HepG2 (cell line): ENCODE results near the gene DNMBP. TPM values are rescaled to one million over a fixed set of nuclear protein-coding genes. Genes with fewer than 3 reads are reported as not detected.

Source experiments
- ATAC-seq: fragments of 200-7000 bp; cut with Tn5 transposase; 3 replicates; pipeline ENCODE4 v1.9.1; 2020; ENCODE audit warnings: mild to moderate bottlenecking, moderate library complexity
- BruUV-seq: library from RNA; stranded (reverse); fragments of 400-500 nt; replicated peaks from 2 replicates; lab custom pipeline; 2021; lab: Mats Ljungman, UMichigan
- CTCF ChIA-PET: fragments of 300-600 bp; formaldehyde crosslinking; extraction: SDS; loops from one replicate; lab custom pipeline; 2021; ENCODE audit warnings: low total read pairs, inconsistent platforms, low intra/inter-chr PET ratio; lab: Yijun Ruan, JAX
- POLR2A ChIA-PET: fragments of 350-600 bp; sonication (Branson Sonifier 250); formaldehyde crosslinking; loops from one replicate; lab custom pipeline; 2020; ENCODE audit warnings: antibody characterized with exemption, inconsistent platforms; lab: Yijun Ruan, JAX
- DNase-seq: peaks from one replicate; pipeline ENCODE4 v3.0.0-alpha.2; 2015; ENCODE audit warnings: low spot score
- FAIRE-seq: peaks from 3 replicates; lab custom pipeline; 2011; peaks lifted over from hg19 to GRCh38; lab: Jason Lieb, UNC
- H2AFZ ChIP-seq: one replicate; pipeline ENCODE4 v1.6.1; 2011; ENCODE audit warnings: low read length, inconsistent platforms
- H3K27ac ChIP-seq: fragments of 300-600 bp; 3 replicates; pipeline ENCODE4 v1.8.0; 2011; ENCODE audit warnings: mixed run types, mild to moderate bottlenecking, mixed read lengths, low read length, inconsistent platforms; ENCODE audit not compliant: insufficient read depth; ENCODE audit errors: extremely low read length
- H3K27me3 ChIP-seq, 2 experiments: fragments of 200-600 bp in 1 of 2; 2 replicates in 1 of 2; 3 replicates in 1 of 2; pipeline versions ENCODE4 v1.6.0 to v1.8.0; 2011; ENCODE audit warnings: low read length in 2 of 2, mild to moderate bottlenecking in 2 of 2, moderate library complexity in 2 of 2, inconsistent platforms in 1 of 2; ENCODE audit not compliant: insufficient read depth in 2 of 2, control insufficient read depth in 1 of 2
- H3K36me3 ChIP-seq, 2 experiments: fragments of 200-600 bp in 1 of 2; replicated peaks in 1 of 2; 2 replicates in 1 of 2; 3 replicates in 1 of 2; pipeline versions ENCODE4 v1.5.1 to v1.8.0; 2011; ENCODE audit warnings: low read length in 2 of 2, inconsistent platforms in 1 of 2; ENCODE audit not compliant: insufficient read depth in 2 of 2, control insufficient read depth in 1 of 2
- H3K4me1 ChIP-seq: 2 replicates; pipeline ENCODE4 v1.5.1; 2012; ENCODE audit warnings: low read length, inconsistent platforms; ENCODE audit not compliant: insufficient read depth
- H3K4me2 ChIP-seq: 2 replicates; pipeline ENCODE4 v1.6.0; 2011; ENCODE audit warnings: low read depth, low read length, inconsistent platforms
- H3K4me3 ChIP-seq, 3 experiments: fragments of 200-600 bp in 1 of 3; sonication (generic), shearing (Covaris generic) in 1 of 3; replicated peaks in 1 of 3; 2 replicates each; pipeline ENCODE4 v1.5.1; 2011 to 2016; ENCODE audit warnings: low read length in 3 of 3, inconsistent platforms in 2 of 3, low read depth in 2 of 3, mild to moderate bottlenecking in 2 of 3, control low read depth in 1 of 3, mixed read lengths in 1 of 3; ENCODE audit not compliant: insufficient read depth in 1 of 3
- H3K79me2 ChIP-seq: one replicate; pipeline ENCODE4 v1.6.1; 2011; ENCODE audit warnings: low read length, inconsistent platforms; ENCODE audit not compliant: insufficient read depth
- H3K9ac ChIP-seq: 2 replicates; pipeline ENCODE4 v1.6.0; 2011; ENCODE audit warnings: mild to moderate bottlenecking, low read depth, low read length, inconsistent platforms; ENCODE audit not compliant: insufficient read depth
- H3K9me3 ChIP-seq: 2 replicates; pipeline ENCODE4 v1.5.1; 2012; ENCODE audit warnings: mild to moderate bottlenecking, low read length
- H4K20me1 ChIP-seq: 2 replicates; pipeline ENCODE4 v1.6.0; 2011; ENCODE audit warnings: inconsistent platforms, mild to moderate bottlenecking, low read length, moderate library complexity; ENCODE audit not compliant: insufficient read depth
- FOSL1 ChIP-seq: sonication (generic); formaldehyde crosslinking; IDR thresholded peaks from 2 replicates; pipeline ENCODE4 v1.9.0; 2021; ENCODE audit warnings: missing genetic modification reagents, borderline replicate concordance
- HMG20A ChIP-seq: IDR thresholded peaks from 2 replicates; pipeline ENCODE4 v1.6.1; 2016; ENCODE audit warnings: borderline replicate concordance
- HMGA1 ChIP-seq: sonication (generic); formaldehyde crosslinking; conservative IDR thresholded peaks from 2 replicates; pipeline ENCODE4 v1.4.0; 2020; ENCODE audit warnings: missing genetic modification reagents
- HOXA3 ChIP-seq: sonication (generic); formaldehyde crosslinking; IDR thresholded peaks from 2 replicates; pipeline ENCODE4 v1.5.0; 2020; ENCODE audit warnings: missing genetic modification reagents
- KDM2A ChIP-seq: sonication (generic); formaldehyde crosslinking; IDR thresholded peaks from 2 replicates; pipeline ENCODE4 v1.4.0; 2020; ENCODE audit warnings: low read depth, missing genetic modification reagents, borderline replicate concordance
- MAFK ChIP-seq, 2 experiments: IDR thresholded peaks in 1 of 2; conservative IDR thresholded peaks in 1 of 2; 2 replicates each; pipeline ENCODE4 v1.6.1; 2011; ENCODE audit warnings: improper control_type of control experiment in 2 of 2, low read length in 2 of 2
- SNRNP70 ChIP-seq: fragments of 200-400 bp; formaldehyde crosslinking; IDR thresholded peaks from 2 replicates; pipeline ENCODE4 v1.6.1; 2017; ENCODE audit warnings: mild to moderate bottlenecking, low read depth, low read length, moderate library complexity
- TMF1 ChIP-seq: sonication (generic); formaldehyde crosslinking; IDR thresholded peaks from 2 replicates; pipeline ENCODE4 v1.8.1; 2022; ENCODE audit warnings: low read depth, missing genetic modification reagents
- ZBTB3 ChIP-seq: sonication (generic); formaldehyde crosslinking; IDR thresholded peaks from 2 replicates; pipeline ENCODE4 v1.4.0; 2020; ENCODE audit warnings: low read depth, mild to moderate bottlenecking, moderate library complexity, missing genetic modification reagents, borderline replicate concordance
- ZNF282 ChIP-seq: fragments of 450-650 bp; IDR thresholded peaks from 2 replicates; pipeline ENCODE4 v1.6.1; 2018; ENCODE audit not compliant: partially characterized antibody
- ZSCAN25 ChIP-seq: sonication (generic); formaldehyde crosslinking; IDR thresholded peaks from 2 replicates; pipeline ENCODE4 v1.8.0; 2022; ENCODE audit warnings: mild to moderate bottlenecking, missing genetic modification reagents
- WGBS: methylation state at CpG from one replicate; pipeline ENCODE4 v1.1.6; 2017; ENCODE audit warnings: low lambda C conversion rate; 5-methylcytosine and 5-hydroxymethylcytosine counted together
- in situ Hi-C: cut with HindIII; loops from 2 replicates; pipeline ENCODE4 v1.10.0; 2017; ENCODE audit warnings: low pct_unique_long_range_greater_than_20kb; ENCODE audit not compliant: extremely low pct_ligation_motif_present
- intact Hi-C: fragments of 100-400 bp; cut with micrococcal nuclease; formaldehyde crosslinking; loops from one replicate; pipeline ENCODE4 v1.10.0; 2022; ENCODE audit not compliant: unreplicated experiment
- polyA plus RNA-seq, 8 experiments: library from polyadenylated mRNA; depleted of rRNA in 3 of 8; stranded (reverse) in 7 of 8; unstranded in 1 of 8; fragments of >200 nt; fragmentation: Illumina TruSeq in 4 of 8; extraction: Trizol in 4 of 8; gene quantifications; 2 replicates each; pipeline versions ENCODE4 v1.2.1 to v1.2.3, GENCODE V29; 2011 to 2016; ENCODE audit warnings: low read depth in 4 of 8, missing spikeins in 1 of 8, mixed read lengths in 1 of 8; ENCODE audit not compliant: insufficient read depth in 1 of 8
- total RNA-seq, 5 experiments: library from RNA; depleted of rRNA; stranded (reverse); fragments of >200 nt; fragmentation: Illumina TruSeq; extraction: Trizol; gene quantifications; 2 replicates each; pipeline ENCODE4 v1.2.3, GENCODE V29; 2016; ENCODE audit warnings: low read depth in 1 of 5
- TF ChIP-seq, protein P1 (sequence below): sonication (generic); formaldehyde crosslinking; IDR thresholded peaks from 2 replicates; pipeline ENCODE4 v1.4.0; 2020; ENCODE audit warnings: mild to moderate bottlenecking, missing genetic modification reagents
- TF ChIP-seq, protein P2 (sequence below): sonication (generic); formaldehyde crosslinking; IDR thresholded peaks from 2 replicates; pipeline ENCODE4 v1.5.0; 2020; ENCODE audit warnings: mild to moderate bottlenecking, missing genetic modification reagents, borderline replicate concordance
- TF ChIP-seq, protein P3 (sequence below): sonication (generic); formaldehyde crosslinking; IDR thresholded peaks from 2 replicates; pipeline ENCODE4 v1.4.0; 2020; ENCODE audit warnings: missing genetic modification reagents, mild to moderate bottlenecking, borderline replicate concordance

DNMBP gene
- total and polyA plus RNA-seq, 2 of the 13 experiments (the other 11 are each of a cell fraction or from before 2014, with no cell fraction given) = 3.6 to 6.3 TPM

DNA sequence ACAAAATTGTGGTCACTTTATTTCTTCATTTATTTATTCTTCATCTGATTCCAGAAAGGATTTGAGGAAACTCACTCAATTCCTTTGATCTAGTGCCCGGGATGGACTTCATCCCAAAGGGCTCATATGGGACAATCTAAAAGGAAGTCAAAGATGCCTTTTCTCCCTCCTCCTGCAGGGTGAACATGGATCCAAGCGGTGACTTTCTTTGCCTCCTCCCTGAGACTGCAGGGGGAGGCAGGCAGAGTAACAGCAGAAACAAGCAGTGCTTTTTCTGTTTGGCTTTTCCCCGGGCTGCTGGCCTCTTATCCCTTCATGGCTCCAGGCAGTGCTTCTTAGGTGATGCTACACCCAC is 10.0 kb upstream of the DNMBP start:
- FAIRE-seq = no peak
- in situ Hi-C loops = no loop called here

More for the DNA sequence above, 10.0 kb upstream of the DNMBP start:
- no peak overlapping the region for H2AFZ ChIP-seq
- H3K79me2 ChIP-seq = no peaks in the 10 kb centered on the region
- no peaks in the 10 kb centered on the region for H3K9me3 ChIP-seq
- H3K4me1 ChIP-seq = peaks cover 61% of the 10 kb centered on the region
- POLR2A ChIA-PET = interaction anchor here (1.2 kb wide), 1 partner anchor 19 kb away, joined by 4 read pairs; no protein-coding TSS in a partner anchor
- H3K27me3 ChIP-seq = no peaks in the 10 kb centered on the region
- peak; percentile 62 for ATAC-seq
- CTCF ChIA-PET = interaction anchor here (1.4 kb wide), 2 partner anchors 10 to 26 kb away, joined by 3 to 5 read pairs; partner anchors contain the start of gene DNMBP
- H3K9ac ChIP-seq = no peak overlapping the region
- H4K20me1 ChIP-seq = no peaks in the 10 kb centered on the region
- intact Hi-C loops = loop anchor here (5.0 kb wide), 1 partner anchor 83 kb away; no protein-coding TSS in a partner anchor
- no peaks in the 10 kb centered on the region for H3K36me3 ChIP-seq
- BruUV-seq = no TSS peak
- H3K4me3 ChIP-seq = peak overlapping the region in 2 of 3 experiments; percentile 8 to 41; a peak in 2 of 6 replicates
- WGBS = 2% methylated on average over 3 of the region's 3 CpGs
- TF ChIP-seq SNRNP70 (no peak), HMGA1 (CRISPR knock-in tag) (no peak), ZNF282 (no peak), KDM2A (CRISPR knock-in tag) (0 out of 2 replicates have a peak, but pooled peaks have one; percentile 25), MAFK (conservative IDR thresholded peaks at IDR 0.05 in 1 of 2, IDR thresholded peaks at IDR 0.05 in 1 of 2; ENCODE audit: low read length in 2 of 2) (no peak), ZBTB3 (CRISPR knock-in tag) (no peak), HMG20A (0 out of 2 replicates have a peak, but pooled peaks have one; percentile 10), FOSL1 (CRISPR knock-in tag) (no peak), ZSCAN25 (peak; percentile 93; the same call in 1 of the 2 replicates), TMF1 (CRISPR knock-in tag) (no peak), HOXA3 (CRISPR knock-in tag) (0 out of 2 replicates have a peak, but pooled peaks have one; percentile 6)
- TF ChIP-seq, protein P1, sequence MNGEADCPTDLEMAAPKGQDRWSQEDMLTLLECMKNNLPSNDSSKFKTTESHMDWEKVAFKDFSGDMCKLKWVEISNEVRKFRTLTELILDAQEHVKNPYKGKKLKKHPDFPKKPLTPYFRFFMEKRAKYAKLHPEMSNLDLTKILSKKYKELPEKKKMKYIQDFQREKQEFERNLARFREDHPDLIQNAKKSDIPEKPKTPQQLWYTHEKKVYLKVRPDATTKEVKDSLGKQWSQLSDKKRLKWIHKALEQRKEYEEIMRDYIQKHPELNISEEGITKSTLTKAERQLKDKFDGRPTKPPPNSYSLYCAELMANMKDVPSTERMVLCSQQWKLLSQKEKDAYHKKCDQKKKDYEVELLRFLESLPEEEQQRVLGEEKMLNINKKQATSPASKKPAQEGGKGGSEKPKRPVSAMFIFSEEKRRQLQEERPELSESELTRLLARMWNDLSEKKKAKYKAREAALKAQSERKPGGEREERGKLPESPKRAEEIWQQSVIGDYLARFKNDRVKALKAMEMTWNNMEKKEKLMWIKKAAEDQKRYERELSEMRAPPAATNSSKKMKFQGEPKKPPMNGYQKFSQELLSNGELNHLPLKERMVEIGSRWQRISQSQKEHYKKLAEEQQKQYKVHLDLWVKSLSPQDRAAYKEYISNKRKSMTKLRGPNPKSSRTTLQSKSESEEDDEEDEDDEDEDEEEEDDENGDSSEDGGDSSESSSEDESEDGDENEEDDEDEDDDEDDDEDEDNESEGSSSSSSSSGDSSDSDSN (CRISPR knock-in tag) = 0 out of 2 replicates have a peak, but pooled peaks have one; percentile 34
- TF ChIP-seq, protein P2, sequence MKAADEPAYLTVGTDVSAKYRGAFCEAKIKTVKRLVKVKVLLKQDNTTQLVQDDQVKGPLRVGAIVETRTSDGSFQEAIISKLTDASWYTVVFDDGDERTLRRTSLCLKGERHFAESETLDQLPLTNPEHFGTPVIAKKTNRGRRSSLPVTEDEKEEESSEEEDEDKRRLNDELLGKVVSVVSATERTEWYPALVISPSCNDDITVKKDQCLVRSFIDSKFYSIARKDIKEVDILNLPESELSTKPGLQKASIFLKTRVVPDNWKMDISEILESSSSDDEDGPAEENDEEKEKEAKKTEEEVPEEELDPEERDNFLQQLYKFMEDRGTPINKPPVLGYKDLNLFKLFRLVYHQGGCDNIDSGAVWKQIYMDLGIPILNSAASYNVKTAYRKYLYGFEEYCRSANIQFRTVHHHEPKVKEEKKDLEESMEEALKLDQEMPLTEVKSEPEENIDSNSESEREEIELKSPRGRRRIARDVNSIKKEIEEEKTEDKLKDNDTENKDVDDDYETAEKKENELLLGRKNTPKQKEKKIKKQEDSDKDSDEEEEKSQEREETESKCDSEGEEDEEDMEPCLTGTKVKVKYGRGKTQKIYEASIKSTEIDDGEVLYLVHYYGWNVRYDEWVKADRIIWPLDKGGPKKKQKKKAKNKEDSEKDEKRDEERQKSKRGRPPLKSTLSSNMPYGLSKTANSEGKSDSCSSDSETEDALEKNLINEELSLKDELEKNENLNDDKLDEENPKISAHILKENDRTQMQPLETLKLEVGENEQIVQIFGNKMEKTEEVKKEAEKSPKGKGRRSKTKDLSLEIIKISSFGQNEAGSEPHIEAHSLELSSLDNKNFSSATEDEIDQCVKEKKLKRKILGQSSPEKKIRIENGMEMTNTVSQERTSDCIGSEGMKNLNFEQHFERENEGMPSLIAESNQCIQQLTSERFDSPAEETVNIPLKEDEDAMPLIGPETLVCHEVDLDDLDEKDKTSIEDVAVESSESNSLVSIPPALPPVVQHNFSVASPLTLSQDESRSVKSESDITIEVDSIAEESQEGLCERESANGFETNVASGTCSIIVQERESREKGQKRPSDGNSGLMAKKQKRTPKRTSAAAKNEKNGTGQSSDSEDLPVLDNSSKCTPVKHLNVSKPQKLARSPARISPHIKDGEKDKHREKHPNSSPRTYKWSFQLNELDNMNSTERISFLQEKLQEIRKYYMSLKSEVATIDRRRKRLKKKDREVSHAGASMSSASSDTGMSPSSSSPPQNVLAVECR (CRISPR knock-in tag) = no peak
- TF ChIP-seq, protein P3, sequence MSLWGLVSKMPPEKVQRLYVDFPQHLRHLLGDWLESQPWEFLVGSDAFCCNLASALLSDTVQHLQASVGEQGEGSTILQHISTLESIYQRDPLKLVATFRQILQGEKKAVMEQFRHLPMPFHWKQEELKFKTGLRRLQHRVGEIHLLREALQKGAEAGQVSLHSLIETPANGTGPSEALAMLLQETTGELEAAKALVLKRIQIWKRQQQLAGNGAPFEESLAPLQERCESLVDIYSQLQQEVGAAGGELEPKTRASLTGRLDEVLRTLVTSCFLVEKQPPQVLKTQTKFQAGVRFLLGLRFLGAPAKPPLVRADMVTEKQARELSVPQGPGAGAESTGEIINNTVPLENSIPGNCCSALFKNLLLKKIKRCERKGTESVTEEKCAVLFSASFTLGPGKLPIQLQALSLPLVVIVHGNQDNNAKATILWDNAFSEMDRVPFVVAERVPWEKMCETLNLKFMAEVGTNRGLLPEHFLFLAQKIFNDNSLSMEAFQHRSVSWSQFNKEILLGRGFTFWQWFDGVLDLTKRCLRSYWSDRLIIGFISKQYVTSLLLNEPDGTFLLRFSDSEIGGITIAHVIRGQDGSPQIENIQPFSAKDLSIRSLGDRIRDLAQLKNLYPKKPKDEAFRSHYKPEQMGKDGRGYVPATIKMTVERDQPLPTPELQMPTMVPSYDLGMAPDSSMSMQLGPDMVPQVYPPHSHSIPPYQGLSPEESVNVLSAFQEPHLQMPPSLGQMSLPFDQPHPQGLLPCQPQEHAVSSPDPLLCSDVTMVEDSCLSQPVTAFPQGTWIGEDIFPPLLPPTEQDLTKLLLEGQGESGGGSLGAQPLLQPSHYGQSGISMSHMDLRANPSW (CRISPR knock-in tag) = 0 out of 2 replicates have a peak, but pooled peaks have one; percentile 69
- TF ChIP-seq, all 625 proteins: peak for 6
- Histone ChIP-seq H3K4me2 (peak overlapping the region; percentile 85), H3K27ac (peak overlapping the region; percentile 49)
- peak; percentile 40 for DNase-seq
